WI38 (cell line): ENCODE measurements around the gene ICE2.

Experiments used
- H3K4me3 ChIP-seq: 2 replicates; pipeline ENCODE4 v1.5.1; 2011; ENCODE audit warnings: low read depth, mild to moderate bottlenecking, control low read depth, low read length
- CTCF ChIP-seq: IDR thresholded peaks from 2 replicates; pipeline ENCODE4 v1.5.1; 2012; ENCODE audit warnings: low read depth, mild to moderate bottlenecking, control low read depth, low read length

ICE2 gene

GRCh38 chr15:60425461-60425860 lies 53.5 kb downstream of the ICE2 start:
- no peak for TF ChIP-seq CTCF
- no peak overlapping the region for H3K4me3 ChIP-seq

- H3K4me3 ChIP-seq: no peak overlapping the region
- TF ChIP-seq CTCF: no peak
Measured at GRCh38 chr15:60424006-60424405, 54.9 kb downstream of the ICE2 start.

- H3K4me3 ChIP-seq: no peak overlapping the region
- no peak for TF ChIP-seq CTCF
Measured at GRCh38 chr15:60423537-60423936, 55.4 kb downstream of the ICE2 start.

GRCh38 chr15:60421544-60421943 lies 57.4 kb downstream of the ICE2 start:
- no peak for TF ChIP-seq CTCF
- H3K4me3 ChIP-seq: no peak overlapping the region

GRCh38 chr15:60420203-60420716 lies 58.7 kb downstream of the ICE2 start:
- no peak for TF ChIP-seq CTCF
- no peak overlapping the region for H3K4me3 ChIP-seq

- no peak overlapping the region for H3K4me3 ChIP-seq
- no peak for TF ChIP-seq CTCF
Measured at GRCh38 chr15:60419753-60420152, 59.2 kb downstream of the ICE2 start.

- no peak for TF ChIP-seq CTCF
- no peak overlapping the region for H3K4me3 ChIP-seq
Measured at GRCh38 chr15:60418096-60418495, 60.8 kb downstream of the ICE2 start.
